Measurements from ENCODE around the gene ZNF592. TPM values are rescaled to one million over a fixed set of nuclear protein-coding genes. Genes with fewer than 3 reads are reported as not detected.

Gene ZNF592
- polyA plus RNA-seq, 1 donor (not counting 4 experiments of a cell fraction or from before 2014, with no cell fraction given) = 4.1 TPM

DNA sequence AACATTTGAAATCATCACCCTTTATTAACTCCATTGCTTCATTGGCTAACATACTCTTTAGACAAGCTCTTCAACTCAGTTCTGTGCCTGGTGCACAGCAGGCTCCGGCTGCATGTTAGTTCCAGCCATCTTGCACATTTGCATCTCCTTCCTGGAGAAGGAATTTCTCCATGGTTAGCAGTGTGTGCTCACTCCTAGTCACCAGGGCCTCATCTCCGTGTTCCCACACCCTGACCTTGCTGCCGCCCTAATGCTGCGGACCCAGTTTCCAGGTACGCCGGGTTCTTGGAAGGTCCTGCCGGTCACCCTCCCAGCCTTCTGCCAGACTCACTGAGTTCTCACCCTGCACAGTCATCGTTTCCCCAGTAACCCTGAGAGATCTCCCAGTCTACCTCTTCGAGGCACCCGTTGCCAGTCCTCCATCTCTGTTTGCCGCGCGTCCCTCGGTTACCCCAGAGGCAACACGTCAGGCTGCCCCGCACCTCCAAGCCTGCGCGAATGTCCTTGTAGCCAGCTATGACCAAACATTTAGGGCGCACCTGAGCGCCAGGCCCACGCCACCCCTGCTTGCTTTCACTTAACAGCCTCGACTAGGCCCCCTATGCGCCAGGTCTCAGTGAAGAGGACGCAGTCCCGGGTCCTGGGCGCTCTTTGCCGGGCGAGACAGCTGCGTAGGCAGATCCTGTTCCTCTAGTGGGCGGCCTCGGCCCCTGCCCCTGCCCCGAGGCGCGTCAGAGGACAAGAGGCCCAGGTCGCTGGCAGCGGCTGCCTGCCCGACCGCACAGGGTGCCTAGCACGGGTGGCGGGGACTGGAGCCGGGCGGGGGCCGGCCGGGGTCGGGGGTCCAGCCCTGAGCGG lies 747 bp upstream of the ZNF592 start:
- dilution Hi-C loops (cut with MboI; ENCODE audit: extremely low pct_ligation_motif_present, low sequenced_read_pairs) = no loop called here
- H2AFZ ChIP-seq (ENCODE audit: control insufficient read depth, low read length) = peak overlapping the region; percentile 82
- H3K27me3 ChIP-seq (ENCODE audit: control insufficient read depth, extremely low read depth, insufficient read depth, low read length) = no peaks in the 10 kb centered on the region
- peaks cover 39% of the 10 kb centered on the region for H3K79me2 ChIP-seq (ENCODE audit: control insufficient read depth, insufficient read depth, low read length)
- FAIRE-seq (no peak), DNase-seq (ENCODE audit: low read depth, low spot score) (no peak)
- peak overlapping the region; percentile 89 for H3K9ac ChIP-seq (ENCODE audit: control insufficient read depth, extremely low read depth, insufficient read depth, low read length)
- peaks cover 2% of the 10 kb centered on the region for H3K9me1 ChIP-seq (ENCODE audit: control insufficient read depth, extremely low read depth, insufficient read depth, low read length)
- no peaks in the 10 kb centered on the region for H3K9me3 ChIP-seq (ENCODE audit: control insufficient read depth, low read depth, low read length)
- peak overlapping the region; percentile 75 for H3K27ac ChIP-seq (ENCODE audit: control insufficient read depth, insufficient read depth, low read length)
- no peak for TF ChIP-seq EZH2 (IDR thresholded peaks at IDR 0.05; ENCODE audit: low read length)
- TF ChIP-seq, protein P1, sequence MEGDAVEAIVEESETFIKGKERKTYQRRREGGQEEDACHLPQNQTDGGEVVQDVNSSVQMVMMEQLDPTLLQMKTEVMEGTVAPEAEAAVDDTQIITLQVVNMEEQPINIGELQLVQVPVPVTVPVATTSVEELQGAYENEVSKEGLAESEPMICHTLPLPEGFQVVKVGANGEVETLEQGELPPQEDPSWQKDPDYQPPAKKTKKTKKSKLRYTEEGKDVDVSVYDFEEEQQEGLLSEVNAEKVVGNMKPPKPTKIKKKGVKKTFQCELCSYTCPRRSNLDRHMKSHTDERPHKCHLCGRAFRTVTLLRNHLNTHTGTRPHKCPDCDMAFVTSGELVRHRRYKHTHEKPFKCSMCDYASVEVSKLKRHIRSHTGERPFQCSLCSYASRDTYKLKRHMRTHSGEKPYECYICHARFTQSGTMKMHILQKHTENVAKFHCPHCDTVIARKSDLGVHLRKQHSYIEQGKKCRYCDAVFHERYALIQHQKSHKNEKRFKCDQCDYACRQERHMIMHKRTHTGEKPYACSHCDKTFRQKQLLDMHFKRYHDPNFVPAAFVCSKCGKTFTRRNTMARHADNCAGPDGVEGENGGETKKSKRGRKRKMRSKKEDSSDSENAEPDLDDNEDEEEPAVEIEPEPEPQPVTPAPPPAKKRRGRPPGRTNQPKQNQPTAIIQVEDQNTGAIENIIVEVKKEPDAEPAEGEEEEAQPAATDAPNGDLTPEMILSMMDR (optimal IDR thresholded peaks at IDR 0.05 in 1 of 3, IDR thresholded peaks at IDR 0.05 in 1 of 3, conservative IDR thresholded peaks at IDR 0.05 in 1 of 3; ENCODE audit: extremely low read depth in 1 of 3, insufficient read depth in 2 of 3, low read length in 3 of 3) = no peak
- H3K36me3 ChIP-seq (ENCODE audit: control insufficient read depth in 2 of 2, extremely low read depth in 1 of 2, insufficient read depth in 2 of 2, low read length in 2 of 2) = no peaks in the 10 kb centered on the region
- peak overlapping the region; percentile 50 to 67 (median 58) for H3K4me3 ChIP-seq (ENCODE audit: control insufficient read depth in 2 of 3, extremely low read depth in 1 of 3, insufficient read depth in 2 of 3, low read depth in 1 of 3, low read length in 3 of 3)
- peak overlapping the region; percentile 80 for H3K4me2 ChIP-seq (ENCODE audit: control insufficient read depth, extremely low read depth, insufficient read depth, low read depth, low read length)
- H4K20me1 ChIP-seq (ENCODE audit: control insufficient read depth, extremely low read depth, insufficient read depth, low read length) = peaks cover 3% of the 10 kb centered on the region
- peaks cover 9% of the 10 kb centered on the region for H3K4me1 ChIP-seq (ENCODE audit: control insufficient read depth, extremely low read depth, insufficient read depth, low read length)

DNA sequence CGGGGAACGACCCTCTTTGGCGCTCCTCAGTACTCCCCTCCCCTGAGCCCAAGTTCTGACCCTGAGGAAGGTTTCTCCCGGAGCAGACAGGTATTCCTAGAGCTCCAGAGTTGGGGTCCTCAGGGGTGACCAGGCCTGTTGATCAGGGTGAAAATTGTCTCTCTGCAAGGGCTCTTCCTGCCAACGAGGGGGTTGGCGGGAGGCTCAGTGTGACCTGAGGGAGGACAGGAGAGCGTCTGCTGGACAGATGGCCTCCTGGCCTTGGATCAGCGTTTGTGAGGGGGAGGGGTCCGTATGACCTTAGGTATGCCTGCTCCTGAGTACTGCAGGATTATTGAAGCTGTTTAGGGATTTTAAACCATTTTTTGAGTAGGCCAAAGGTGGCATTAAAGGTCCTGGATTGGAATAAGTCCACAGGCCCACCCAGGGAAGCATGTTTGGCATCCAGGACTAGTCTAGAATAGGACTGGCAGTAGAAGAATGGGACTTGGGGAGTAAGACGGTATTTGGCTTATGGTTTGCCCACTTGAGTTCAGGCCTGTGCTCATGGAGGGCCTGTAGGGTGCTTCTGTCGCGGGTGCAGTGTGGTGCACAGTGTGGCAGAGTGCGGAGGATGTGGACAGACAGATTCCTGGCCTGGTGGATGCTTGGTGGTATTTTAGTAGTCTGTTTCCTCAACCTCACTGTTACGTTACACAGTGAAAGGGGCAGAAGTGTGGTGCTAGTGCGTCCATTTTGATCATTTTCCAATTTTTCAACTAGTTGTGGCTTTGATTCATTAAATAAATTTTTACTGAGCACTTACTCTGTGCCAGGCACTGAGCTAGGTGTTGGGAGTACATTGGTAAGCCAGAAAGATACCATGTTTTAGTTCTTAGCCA lies 959 bp downstream of the ZNF592 start:
- DNase-seq (ENCODE audit: low read depth, low spot score) (no peak), FAIRE-seq (no peak)
- peak overlapping the region; percentile 71 for H2AFZ ChIP-seq (ENCODE audit: control insufficient read depth, low read length)
- H4K20me1 ChIP-seq (ENCODE audit: control insufficient read depth, extremely low read depth, insufficient read depth, low read length) = peaks cover 3% of the 10 kb centered on the region
- peak overlapping the region; percentile 79 for H3K4me2 ChIP-seq (ENCODE audit: control insufficient read depth, extremely low read depth, insufficient read depth, low read depth, low read length)
- H3K4me3 ChIP-seq (ENCODE audit: control insufficient read depth in 2 of 3, extremely low read depth in 1 of 3, insufficient read depth in 2 of 3, low read depth in 1 of 3, low read length in 3 of 3) = peak overlapping the region; percentile 91 to 97 (median 91)
- peaks cover 3% of the 10 kb centered on the region for H3K9me1 ChIP-seq (ENCODE audit: control insufficient read depth, extremely low read depth, insufficient read depth, low read length)
- no peaks in the 10 kb centered on the region for H3K36me3 ChIP-seq (ENCODE audit: control insufficient read depth in 2 of 2, extremely low read depth in 1 of 2, insufficient read depth in 2 of 2, low read length in 2 of 2)
- H3K4me1 ChIP-seq (ENCODE audit: control insufficient read depth, extremely low read depth, insufficient read depth, low read length) = peaks cover 9% of the 10 kb centered on the region
- peak overlapping the region; percentile 70 for H3K27ac ChIP-seq (ENCODE audit: control insufficient read depth, insufficient read depth, low read length)
- dilution Hi-C loops (cut with MboI; ENCODE audit: extremely low pct_ligation_motif_present, low sequenced_read_pairs) = no loop called here
- H3K9ac ChIP-seq (ENCODE audit: control insufficient read depth, extremely low read depth, insufficient read depth, low read length) = peak overlapping the region; percentile 89
- no peaks in the 10 kb centered on the region for H3K27me3 ChIP-seq (ENCODE audit: control insufficient read depth, extremely low read depth, insufficient read depth, low read length)
- TF ChIP-seq, protein P1 (optimal IDR thresholded peaks at IDR 0.05 in 1 of 3, IDR thresholded peaks at IDR 0.05 in 1 of 3, conservative IDR thresholded peaks at IDR 0.05 in 1 of 3; ENCODE audit: extremely low read depth in 1 of 3, insufficient read depth in 2 of 3, low read length in 3 of 3) = peak in 1 of 3 experiments; percentile 20
- no peak for TF ChIP-seq EZH2 (IDR thresholded peaks at IDR 0.05; ENCODE audit: low read length)
- no peaks in the 10 kb centered on the region for H3K9me3 ChIP-seq (ENCODE audit: control insufficient read depth, low read depth, low read length)
- H3K79me2 ChIP-seq (ENCODE audit: control insufficient read depth, insufficient read depth, low read length) = peaks cover 56% of the 10 kb centered on the region

Data from keratinocyte (primary cell).